Measurements from ENCODE around the gene PWWP2A.
A peak's percentile ranks its signal among the peaks of the same experiment; 100 is the strongest.
"Not testable (repeated sequence)": the region's sequence is repeated elsewhere in the genome, so short reads cannot be mapped to it uniquely, and the experiment has no call there.

The PWWP2A gene, protein sequence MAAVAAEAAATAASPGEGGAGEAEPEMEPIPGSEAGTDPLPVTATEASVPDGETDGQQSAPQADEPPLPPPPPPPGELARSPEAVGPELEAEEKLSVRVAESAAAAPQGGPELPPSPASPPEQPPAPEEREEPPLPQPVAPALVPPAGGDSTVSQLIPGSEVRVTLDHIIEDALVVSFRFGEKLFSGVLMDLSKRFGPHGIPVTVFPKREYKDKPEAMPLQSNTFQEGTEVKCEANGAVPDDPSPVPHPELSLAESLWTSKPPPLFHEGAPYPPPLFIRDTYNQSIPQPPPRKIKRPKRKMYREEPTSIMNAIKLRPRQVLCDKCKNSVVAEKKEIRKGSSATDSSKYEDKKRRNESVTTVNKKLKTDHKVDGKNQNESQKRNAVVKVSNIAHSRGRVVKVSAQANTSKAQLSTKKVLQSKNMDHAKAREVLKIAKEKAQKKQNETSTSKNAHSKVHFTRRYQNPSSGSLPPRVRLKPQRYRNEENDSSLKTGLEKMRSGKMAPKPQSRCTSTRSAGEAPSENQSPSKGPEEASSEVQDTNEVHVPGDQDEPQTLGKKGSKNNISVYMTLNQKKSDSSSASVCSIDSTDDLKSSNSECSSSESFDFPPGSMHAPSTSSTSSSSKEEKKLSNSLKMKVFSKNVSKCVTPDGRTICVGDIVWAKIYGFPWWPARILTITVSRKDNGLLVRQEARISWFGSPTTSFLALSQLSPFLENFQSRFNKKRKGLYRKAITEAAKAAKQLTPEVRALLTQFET

GRCh38 chr5:160119142-160119904 is at the start of gene PWWP2A:
Gene PWWP2A, minus strand, starts transcription at chr5:160119450. Its CDS starts 62 bp downstream, at chr5:160119388.
- peak; percentile 95 for ATAC-seq
- no peaks in the 10 kb centered on the region for H3K9me3 Mint-ChIP-seq
- H3K36me3 Mint-ChIP-seq (ENCODE audit: low read depth) = peaks cover 8% of the 10 kb centered on the region
- DNase-seq = peak; percentile 95
- H3K27ac Mint-ChIP-seq = peak within 1 kb of the TSS; percentile 92
- H3K4me3 Mint-ChIP-seq = peak within 1 kb of the TSS; percentile 90
- peaks cover 4% of the 10 kb centered on the region for H3K27me3 Mint-ChIP-seq
- H3K4me1 Mint-ChIP-seq = peaks cover 19% of the 10 kb centered on the region

DNA sequence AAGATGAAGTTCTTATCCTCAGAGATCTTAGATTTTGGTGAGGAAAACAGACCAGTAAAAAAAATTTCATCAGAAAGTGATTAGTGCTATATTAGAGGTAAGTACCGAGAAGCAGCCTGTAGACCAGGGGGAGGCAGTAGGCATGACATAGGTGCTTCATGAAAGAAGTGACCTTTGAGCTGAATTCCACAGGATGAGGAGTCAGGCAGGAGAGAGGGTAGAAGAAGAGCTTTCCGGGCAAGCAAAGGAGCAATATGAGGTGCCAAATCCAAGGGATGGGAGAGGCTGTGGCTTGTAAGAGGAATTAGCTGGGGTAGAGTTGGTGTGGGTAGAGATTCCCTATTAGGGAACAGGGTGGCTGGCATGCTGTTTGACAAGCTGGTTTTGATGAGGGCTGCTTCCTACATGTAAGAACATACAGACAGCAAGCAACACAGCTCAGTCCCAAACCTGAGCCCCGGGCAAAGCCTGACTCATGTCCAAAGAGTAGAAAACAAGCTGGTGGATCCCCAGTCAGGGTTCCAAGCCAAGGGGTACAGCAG is 48.4 kb upstream of the PWWP2A start:
- Mint-ChIP-seq H3K27ac (no peak overlapping the region), H3K36me3 (ENCODE audit: low read depth) (no peaks in the 10 kb centered on the region), H3K9me3 (no peaks in the 10 kb centered on the region), H3K27me3 (peaks cover 18% of the 10 kb centered on the region), H3K4me1 (peaks cover 12% of the 10 kb centered on the region), H3K4me3 (no peak overlapping the region)
- no peak for DNase-seq
- ATAC-seq = no peak

GRCh38 chr5:160166973-160167623 is 47.8 kb upstream of the PWWP2A start:
- ATAC-seq = no peak
- Mint-ChIP-seq H3K36me3 (ENCODE audit: low read depth) (no peaks in the 10 kb centered on the region), H3K27me3 (peaks cover 18% of the 10 kb centered on the region)

GRCh38 chr5:160166069-160166972 is 47.1 kb upstream of the PWWP2A start:
- H3K36me3 Mint-ChIP-seq (ENCODE audit: low read depth) = no peaks in the 10 kb centered on the region
- DNase-seq = no peak
- H3K4me3 Mint-ChIP-seq = no peak overlapping the region
- no peak for ATAC-seq
- H3K9me3 Mint-ChIP-seq = no peaks in the 10 kb centered on the region
- H3K27me3 Mint-ChIP-seq = peaks cover 18% of the 10 kb centered on the region
- H3K4me1 Mint-ChIP-seq = peaks cover 12% of the 10 kb centered on the region
- H3K27ac Mint-ChIP-seq = no peak overlapping the region

More at GRCh38 chr5:160166973-160167623, 47.8 kb upstream of the PWWP2A start:
- peaks cover 12% of the 10 kb centered on the region for H3K4me1 Mint-ChIP-seq
- H3K4me3 Mint-ChIP-seq = no peak overlapping the region
- no peak overlapping the region for H3K27ac Mint-ChIP-seq
- no peak for DNase-seq
- H3K9me3 Mint-ChIP-seq = no peaks in the 10 kb centered on the region

- Mint-ChIP-seq H3K4me3 (no peak overlapping the region), H3K36me3 (ENCODE audit: low read depth) (no peaks in the 10 kb centered on the region), H3K9me3 (no peaks in the 10 kb centered on the region), H3K27me3 (peaks cover 18% of the 10 kb centered on the region), H3K27ac (no peak overlapping the region), H3K4me1 (peaks cover 12% of the 10 kb centered on the region)
- DNase-seq (peak; percentile 40), ATAC-seq (peak; percentile 95)
These were observed 46.2 kb upstream of the PWWP2A start for GRCh38 chr5:160165137-160166068.

GRCh38 chr5:160162910-160163309 is 43.7 kb upstream of the PWWP2A start:
- no peak for DNase-seq
- no peaks in the 10 kb centered on the region for H3K36me3 Mint-ChIP-seq (ENCODE audit: low read depth)
- H3K27me3 Mint-ChIP-seq = peaks cover 18% of the 10 kb centered on the region
- no peak overlapping the region for H3K4me3 Mint-ChIP-seq
- H3K27ac Mint-ChIP-seq = no peak overlapping the region
- no peaks in the 10 kb centered on the region for H3K9me3 Mint-ChIP-seq
- ATAC-seq = no peak
- peaks cover 12% of the 10 kb centered on the region for H3K4me1 Mint-ChIP-seq

- no peak for DNase-seq
- Mint-ChIP-seq H3K27ac (no peak overlapping the region), H3K4me3 (no peak overlapping the region), H3K27me3 (peaks cover 14% of the 10 kb centered on the region), H3K9me3 (no peaks in the 10 kb centered on the region), H3K36me3 (ENCODE audit: low read depth) (no peaks in the 10 kb centered on the region), H3K4me1 (peaks cover 12% of the 10 kb centered on the region)
- ATAC-seq = no peak
These were observed 42.4 kb upstream of the PWWP2A start for GRCh38 chr5:160161626-160162025.

GRCh38 chr5:160160875-160161274 is 41.6 kb upstream of the PWWP2A start:
- ATAC-seq; H3K27ac Mint-ChIP-seq; DNase-seq; H3K4me3 Mint-ChIP-seq; H3K36me3 Mint-ChIP-seq (ENCODE audit: low read depth); H3K9me3 Mint-ChIP-seq: not testable (repeated sequence)
- H3K4me1 Mint-ChIP-seq = peaks cover 11% of the 10 kb centered on the region
- peaks cover 14% of the 10 kb centered on the region for H3K27me3 Mint-ChIP-seq

- no peaks in the 10 kb centered on the region for H3K36me3 Mint-ChIP-seq (ENCODE audit: low read depth)
- H3K27ac Mint-ChIP-seq = no peak overlapping the region
- H3K27me3 Mint-ChIP-seq = peaks cover 7% of the 10 kb centered on the region
- no peak for ATAC-seq
- DNase-seq = no peak
- no peaks in the 10 kb centered on the region for H3K9me3 Mint-ChIP-seq
- H3K4me3 Mint-ChIP-seq = no peak overlapping the region
- H3K4me1 Mint-ChIP-seq = peaks cover 4% of the 10 kb centered on the region
These were observed 40.9 kb upstream of the PWWP2A start for GRCh38 chr5:160159991-160160792.

DNA sequence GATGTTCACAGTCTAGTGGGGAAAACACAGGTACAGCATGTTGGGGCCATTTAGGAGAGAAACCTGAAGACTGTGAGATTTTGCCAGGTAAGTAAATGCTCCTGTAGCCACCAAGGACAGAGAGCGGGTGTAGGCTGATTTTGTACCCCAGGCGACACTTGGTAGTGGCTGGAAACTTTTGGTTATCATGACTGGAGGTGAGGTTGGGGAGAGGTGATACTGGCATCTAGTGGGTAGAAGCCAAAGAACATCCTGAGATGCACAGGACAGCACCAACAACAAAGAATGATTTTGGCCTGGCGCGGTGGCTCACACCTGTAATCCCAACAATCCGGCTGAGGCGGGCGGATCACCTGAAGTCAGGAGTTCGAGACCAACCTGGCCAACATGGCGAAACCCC is 38.8 kb upstream of the PWWP2A start:
- DNase-seq = no peak
- ATAC-seq = no peak
- Mint-ChIP-seq H3K27me3 (no peaks in the 10 kb centered on the region), H3K4me1 (no peaks in the 10 kb centered on the region), H3K27ac (no peak overlapping the region), H3K36me3 (ENCODE audit: low read depth) (no peaks in the 10 kb centered on the region), H3K9me3 (no peaks in the 10 kb centered on the region), H3K4me3 (no peak overlapping the region)

DNA sequence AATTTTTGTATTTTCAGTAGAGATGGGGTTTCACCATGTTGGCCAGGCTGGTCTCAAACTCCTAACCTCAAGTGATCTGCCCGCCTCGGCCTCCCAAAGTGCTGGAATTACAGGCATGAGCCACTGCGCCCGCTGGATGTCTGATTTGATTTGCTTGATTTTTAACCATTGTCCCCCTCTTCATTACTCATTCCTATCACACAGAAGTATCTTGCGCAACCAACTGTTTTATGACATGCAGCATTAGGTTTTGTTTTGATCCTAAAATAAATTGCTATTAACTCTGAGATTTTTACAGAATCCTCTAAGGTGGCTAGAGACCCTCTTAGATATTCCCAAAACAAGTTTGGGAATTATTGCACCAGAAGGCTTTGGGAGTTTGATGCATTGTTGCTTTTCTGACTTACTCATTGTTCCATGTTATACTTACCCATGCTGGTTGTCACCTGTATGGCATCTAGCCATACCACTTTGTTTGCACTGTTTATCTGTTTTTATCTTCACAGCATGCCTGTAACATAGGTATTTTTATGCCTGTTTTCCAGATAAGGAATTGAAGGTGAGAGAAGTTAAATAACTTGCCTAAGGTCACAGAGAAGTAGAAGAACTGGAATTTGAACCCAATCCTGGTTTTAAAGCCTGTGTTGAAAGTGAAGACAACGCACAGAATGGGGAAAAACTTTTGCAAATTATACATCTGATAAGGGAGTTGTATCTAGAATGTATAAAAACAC is 35.9 kb upstream of the PWWP2A start:
- Mint-ChIP-seq H3K9me3 (no peaks in the 10 kb centered on the region), H3K36me3 (ENCODE audit: low read depth) (no peaks in the 10 kb centered on the region), H3K27ac (no peak overlapping the region), H3K4me1 (peaks cover 2% of the 10 kb centered on the region), H3K4me3 (no peak overlapping the region), H3K27me3 (no peaks in the 10 kb centered on the region)
- no peak for DNase-seq
- no peak for ATAC-seq

Measured in activated naive CD8-positive, alpha-beta T cell treated with anti-CD3 and anti-CD28 coated beads, Interleukin-2, amount 50 U/mL, for 24 hours (primary cell).